ENCODE data around the gene FSHR. TPM values are rescaled to one million over a fixed set of nuclear protein-coding genes. Genes with fewer than 3 reads are reported as not detected.

The FSHR gene
- total RNA-seq, 2 donors from 2014 or later, result not detected

DNA sequence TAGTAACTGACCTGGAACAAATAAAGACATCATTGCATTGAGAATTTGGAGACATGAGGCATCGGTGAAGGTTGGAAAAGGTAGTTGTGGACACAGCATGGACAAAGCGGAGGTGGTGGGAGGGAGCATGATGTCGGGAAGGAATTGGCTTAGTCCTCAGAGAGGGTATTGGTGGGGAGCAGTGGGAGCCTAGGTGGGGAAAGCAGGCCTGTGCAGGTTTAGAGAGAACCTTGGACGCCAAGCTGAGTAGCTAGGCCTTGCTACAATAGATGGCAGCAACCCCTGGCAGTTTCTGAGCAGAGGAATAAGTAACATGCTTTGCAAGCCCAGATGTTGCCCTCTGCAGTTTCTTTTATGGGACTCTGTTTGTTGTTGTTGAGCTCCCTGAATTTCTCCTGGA lies 221.6 kb downstream of the FSHR start:
- ATAC-seq (ENCODE audit: insufficient number of reproducible peaks, low FRiP score, low read depth) (no peak), DNase-seq (ENCODE audit: low spot score) (no peak)
- Histone ChIP-seq H3K4me1 (ENCODE audit: control insufficient read depth in 1 of 2, low read depth in 2 of 2) (no peaks in the 10 kb centered on the region), H3K4me3 (no peak overlapping the region), H3K27me3 (replicated peaks; ENCODE audit: insufficient read depth) (no peaks in the 10 kb centered on the region), H3K36me3 (no peaks in the 10 kb centered on the region), H3K27ac (no peak overlapping the region), H3K9me3 (no peaks in the 10 kb centered on the region)
- no peak for TF ChIP-seq CTCF (IDR thresholded peaks at IDR 0.05)

- no peak for TF ChIP-seq CTCF (IDR thresholded peaks at IDR 0.05)
- no peaks in the 10 kb centered on the region for H3K9me3 ChIP-seq
- no peak overlapping the region for H3K4me3 ChIP-seq
- ATAC-seq (ENCODE audit: insufficient number of reproducible peaks, low FRiP score, low read depth), result no peak
- no peaks in the 10 kb centered on the region for H3K4me1 ChIP-seq (ENCODE audit: control insufficient read depth in 1 of 2, low read depth in 2 of 2)
- no peaks in the 10 kb centered on the region for H3K27me3 ChIP-seq (replicated peaks; ENCODE audit: insufficient read depth)
- no peak overlapping the region for H3K27ac ChIP-seq
- H3K36me3 ChIP-seq, result no peaks in the 10 kb centered on the region
- DNase-seq (ENCODE audit: low spot score), result no peak
These were observed 224.6 kb downstream of the FSHR start for GRCh38 chr2:48929571-48930301.

- no peak for TF ChIP-seq CTCF (IDR thresholded peaks at IDR 0.05)
- H3K4me1 ChIP-seq (ENCODE audit: control insufficient read depth in 1 of 2, low read depth in 2 of 2), result no peaks in the 10 kb centered on the region
- no peaks in the 10 kb centered on the region for H3K36me3 ChIP-seq
- no peak overlapping the region for H3K27ac ChIP-seq
- no peaks in the 10 kb centered on the region for H3K9me3 ChIP-seq
- no peaks in the 10 kb centered on the region for H3K27me3 ChIP-seq (replicated peaks; ENCODE audit: insufficient read depth)
- ATAC-seq (ENCODE audit: insufficient number of reproducible peaks, low FRiP score, low read depth) (no peak), DNase-seq (ENCODE audit: low spot score) (no peak)
- H3K4me3 ChIP-seq, result no peak overlapping the region
These were observed 227.0 kb downstream of the FSHR start for GRCh38 chr2:48927355-48927754.

GRCh38 chr2:48915884-48916283 lies 238.4 kb downstream of the FSHR start:
- Histone ChIP-seq H3K36me3 (no peaks in the 10 kb centered on the region), H3K4me3 (no peak overlapping the region), H3K27ac (no peak overlapping the region), H3K9me3 (no peaks in the 10 kb centered on the region), H3K4me1 (ENCODE audit: control insufficient read depth in 1 of 2, low read depth in 2 of 2) (no peaks in the 10 kb centered on the region), H3K27me3 (replicated peaks; ENCODE audit: insufficient read depth) (no peaks in the 10 kb centered on the region)
- no peak for DNase-seq (ENCODE audit: low spot score)
- no peak for TF ChIP-seq CTCF (IDR thresholded peaks at IDR 0.05)
- no peak for ATAC-seq (ENCODE audit: insufficient number of reproducible peaks, low FRiP score, low read depth)

DNA sequence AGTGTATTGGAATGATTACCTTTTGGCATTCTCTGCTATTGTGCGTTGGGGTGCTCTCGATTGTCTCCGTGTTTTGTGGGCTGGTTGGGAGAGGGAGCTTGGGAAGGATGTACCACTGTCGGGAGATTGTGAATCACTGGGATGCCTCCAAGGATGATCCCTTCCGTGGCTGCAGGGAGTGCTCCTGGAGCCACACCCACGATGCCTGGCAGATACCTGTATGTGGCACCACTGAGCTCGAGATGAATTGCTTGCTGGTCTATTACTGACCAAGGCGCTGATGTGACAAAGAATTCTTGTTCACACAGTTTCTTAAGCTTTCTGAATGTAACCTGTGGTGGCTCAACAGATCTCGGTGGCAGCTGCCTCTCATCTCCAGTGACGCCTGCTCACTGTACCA lies 239.1 kb downstream of the FSHR start:
- no peaks in the 10 kb centered on the region for H3K4me1 ChIP-seq (ENCODE audit: control insufficient read depth in 1 of 2, low read depth in 2 of 2)
- no peaks in the 10 kb centered on the region for H3K9me3 ChIP-seq
- no peaks in the 10 kb centered on the region for H3K36me3 ChIP-seq
- no peak overlapping the region for H3K27ac ChIP-seq
- no peak overlapping the region for H3K4me3 ChIP-seq
- H3K27me3 ChIP-seq (replicated peaks; ENCODE audit: insufficient read depth), result no peaks in the 10 kb centered on the region
- DNase-seq (ENCODE audit: low spot score) (no peak), ATAC-seq (ENCODE audit: insufficient number of reproducible peaks, low FRiP score, low read depth) (no peak)
- no peak for TF ChIP-seq CTCF (IDR thresholded peaks at IDR 0.05)
